Measurements from ENCODE around the gene NOL4L.

Gene NOL4L

GRCh38 chr20:32611286-32611685, 26.2 kb upstream of the NOL4L start:
- H3K27me3 ChIP-seq, result peaks cover under 1% of the 10 kb centered on the region
- peaks cover 3 to 4% of the 10 kb centered on the region in 2 experiments for H3K4me1 ChIP-seq (ENCODE audit: control insufficient read depth in 1 of 2, insufficient read depth in 1 of 2, low read depth in 1 of 2, low read length in 1 of 2)
- H3K36me3 ChIP-seq, result no peaks in the 10 kb centered on the region
- no peak overlapping the region for H3K27ac ChIP-seq
- H3K4me3 ChIP-seq (ENCODE audit: low read depth in 1 of 2, low read length in 1 of 2), result no peak overlapping the region
- no peak for TF ChIP-seq CTCF (IDR thresholded peaks at IDR 0.05)
- H3K9me3 ChIP-seq, result no peaks in the 10 kb centered on the region

GRCh38 chr20:32610472-32611218, 25.5 kb upstream of the NOL4L start:
- no peaks in the 10 kb centered on the region for H3K36me3 ChIP-seq

GRCh38 chr20:32609993-32610392, 24.9 kb upstream of the NOL4L start:
- no peak for TF ChIP-seq CTCF (IDR thresholded peaks at IDR 0.05)
- no peaks in the 10 kb centered on the region for H3K9me3 ChIP-seq
- no peak overlapping the region for H3K27ac ChIP-seq
- H3K36me3 ChIP-seq, result no peaks in the 10 kb centered on the region
- H3K4me3 ChIP-seq (ENCODE audit: low read depth in 1 of 2, low read length in 1 of 2), result no peak overlapping the region
- H3K27me3 ChIP-seq, result peaks cover 12% of the 10 kb centered on the region
- H3K4me1 ChIP-seq (ENCODE audit: control insufficient read depth in 1 of 2, insufficient read depth in 1 of 2, low read depth in 1 of 2, low read length in 1 of 2), result peaks cover 3 to 4% of the 10 kb centered on the region in 2 experiments

More at GRCh38 chr20:32610472-32611218, 25.5 kb upstream of the NOL4L start:
- Histone ChIP-seq H3K27ac (no peak overlapping the region), H3K4me1 (ENCODE audit: control insufficient read depth in 1 of 2, insufficient read depth in 1 of 2, low read depth in 1 of 2, low read length in 1 of 2) (peaks cover 3 to 4% of the 10 kb centered on the region in 2 experiments), H3K9me3 (no peaks in the 10 kb centered on the region), H3K27me3 (peaks cover 7% of the 10 kb centered on the region), H3K4me3 (ENCODE audit: low read depth in 1 of 2, low read length in 1 of 2) (no peak overlapping the region)
- TF ChIP-seq CTCF (IDR thresholded peaks at IDR 0.05), result no peak

- TF ChIP-seq CTCF (IDR thresholded peaks at IDR 0.05), result no peak
- H3K9me3 ChIP-seq, result no peaks in the 10 kb centered on the region
- peaks cover 3 to 4% of the 10 kb centered on the region in 2 experiments for H3K4me1 ChIP-seq (ENCODE audit: control insufficient read depth in 1 of 2, insufficient read depth in 1 of 2, low read depth in 1 of 2, low read length in 1 of 2)
- H3K36me3 ChIP-seq, result no peaks in the 10 kb centered on the region
- H3K4me3 ChIP-seq (ENCODE audit: low read depth in 1 of 2, low read length in 1 of 2), result no peak overlapping the region
- peaks cover 12% of the 10 kb centered on the region for H3K27me3 ChIP-seq
- H3K27ac ChIP-seq, result no peak overlapping the region
Observed at GRCh38 chr20:32609111-32609773, 24.1 kb upstream of the NOL4L start.

GRCh38 chr20:32608664-32609015, 23.5 kb upstream of the NOL4L start:
- Histone ChIP-seq H3K4me1 (ENCODE audit: control insufficient read depth in 1 of 2, insufficient read depth in 1 of 2, low read depth in 1 of 2, low read length in 1 of 2) (peaks cover 3 to 4% of the 10 kb centered on the region in 2 experiments), H3K27me3 (peaks cover 12% of the 10 kb centered on the region), H3K4me3 (ENCODE audit: low read depth in 1 of 2, low read length in 1 of 2) (no peak overlapping the region), H3K27ac (no peak overlapping the region), H3K36me3 (no peaks in the 10 kb centered on the region), H3K9me3 (no peaks in the 10 kb centered on the region)
- TF ChIP-seq CTCF (IDR thresholded peaks at IDR 0.05), result no peak
